ENCODE results near the gene ARF4.
A peak's percentile ranks its signal among the peaks of the same experiment; 100 is the strongest.
"Not testable (repeated sequence)": the region's sequence is repeated elsewhere in the genome, so short reads cannot be mapped to it uniquely, and the experiment has no call there.

ARF4 gene

GRCh38 chr3:57597127-57597923, at the start of gene ARF4:
ARF4 (minus strand) TSS chr3:57597344; CDS start chr3:57597140, 204 bp downstream.
- DNase-seq = peak; percentile 98

DNA sequence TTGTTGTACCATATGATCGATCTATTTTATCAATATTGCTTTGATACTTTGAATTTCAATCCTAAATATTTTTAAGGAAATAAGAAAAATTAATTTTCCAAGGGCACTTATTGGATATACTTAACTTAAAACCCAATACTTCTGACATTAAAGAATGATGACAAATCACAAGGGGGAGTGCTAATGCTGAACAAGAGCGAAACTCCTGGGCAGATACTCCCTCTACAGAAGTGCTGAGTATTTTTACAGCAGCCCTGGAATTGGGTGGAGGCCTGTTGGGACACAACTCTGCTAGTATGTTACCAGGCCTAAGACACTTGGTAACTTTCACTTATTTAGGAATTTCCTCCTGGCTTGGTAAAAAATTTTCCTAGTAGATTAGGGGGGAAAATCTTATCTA, 49.6 kb upstream of the ARF4 start:
- no peak for DNase-seq

- no peak for DNase-seq
These were observed 47.6 kb upstream of the ARF4 start for GRCh38 chr3:57644740-57645139.

- no peak for DNase-seq
These were observed 40.2 kb upstream of the ARF4 start for GRCh38 chr3:57637391-57637790.

DNA sequence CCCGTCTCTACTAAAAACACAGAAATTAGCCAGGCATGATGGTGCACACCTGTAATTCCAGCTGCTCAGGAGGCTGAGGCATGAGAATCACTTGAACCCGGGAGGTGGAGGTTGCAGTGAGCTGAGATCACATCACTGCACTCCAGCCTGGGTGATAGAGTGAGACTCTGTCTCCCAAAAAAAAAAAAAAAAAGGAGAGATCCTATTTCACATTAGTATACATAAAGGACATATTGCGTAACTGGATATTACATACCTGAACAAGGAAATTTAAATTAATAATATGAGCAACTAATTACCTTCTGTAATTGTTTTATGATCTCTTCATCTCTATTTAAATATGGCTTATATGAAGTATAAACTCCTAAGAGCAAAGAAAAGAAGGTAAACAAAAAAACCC, 37.1 kb upstream of the ARF4 start:
- DNase-seq = not testable (repeated sequence)

DNA sequence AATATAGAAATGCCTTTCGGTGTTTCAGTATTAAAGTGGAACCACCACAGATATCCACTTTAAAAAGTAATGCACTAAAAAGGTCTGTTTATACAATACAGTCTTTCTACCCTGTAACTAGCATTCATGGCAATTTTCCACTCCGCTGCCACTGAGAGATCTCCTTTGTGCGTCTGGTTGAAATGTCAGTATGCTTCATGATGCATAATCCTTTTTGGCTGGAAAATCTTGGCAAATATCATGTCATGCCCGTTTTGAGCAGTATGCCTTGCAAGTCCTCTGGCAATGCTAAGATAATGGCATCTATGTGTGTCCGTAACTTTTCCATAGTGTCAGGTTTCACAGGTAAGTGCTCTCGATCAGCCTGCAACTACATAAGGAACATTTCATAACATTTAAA, 30.8 kb upstream of the ARF4 start:
- DNase-seq = no peak

DNA sequence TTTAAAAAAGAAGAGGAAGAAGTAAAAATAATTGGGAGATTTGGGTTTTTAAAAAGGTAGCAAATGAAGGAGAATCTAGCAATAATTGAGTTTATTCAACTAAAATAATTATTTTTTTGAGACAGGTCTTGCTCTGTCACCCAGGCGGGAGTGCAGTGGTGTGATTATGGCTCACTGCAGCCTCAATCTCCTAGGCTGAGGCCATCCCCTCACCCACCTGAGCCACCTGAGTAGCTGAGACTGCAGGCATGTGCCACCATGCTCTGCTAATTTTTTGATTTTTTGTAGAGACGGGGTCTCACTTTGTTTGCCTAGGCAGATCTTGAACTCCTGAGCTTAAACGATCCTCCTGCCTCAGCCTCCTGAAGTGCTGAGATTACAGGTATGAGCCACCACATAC, 27.7 kb upstream of the ARF4 start:
- DNase-seq = no peak

GRCh38 chr3:57622362-57622761, 25.2 kb upstream of the ARF4 start:
- no peak for DNase-seq

GRCh38 chr3:57617739-57618138, 20.6 kb upstream of the ARF4 start:
- no peak for DNase-seq

DNA sequence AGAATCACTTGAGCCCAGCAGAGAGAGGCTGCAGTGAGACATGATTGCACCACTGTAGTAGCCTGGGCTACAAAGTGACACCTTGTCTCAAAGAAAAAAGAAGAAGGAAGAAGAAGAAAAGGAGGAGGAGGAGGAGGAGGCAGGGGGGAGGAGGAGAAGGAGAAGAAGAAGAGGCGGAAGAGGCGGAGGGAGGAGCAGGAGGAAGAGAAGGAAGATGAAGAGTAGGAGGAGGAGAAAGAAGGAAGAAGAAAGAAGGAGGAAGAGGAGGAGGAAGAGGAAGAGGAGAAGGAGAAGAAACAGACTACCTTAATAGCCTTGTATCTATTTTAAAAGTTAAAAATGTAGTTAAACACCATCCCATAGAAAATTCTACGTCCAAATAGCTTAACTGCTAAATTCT, 19.1 kb upstream of the ARF4 start:
- no peak for DNase-seq

- not testable (repeated sequence) for DNase-seq
These were observed 14.7 kb upstream of the ARF4 start for GRCh38 chr3:57611870-57612269.

- DNase-seq = no peak
These were observed 8.5 kb upstream of the ARF4 start for GRCh38 chr3:57605683-57606082.

GRCh38 chr3:57604971-57605370, 7.8 kb upstream of the ARF4 start:
- no peak for DNase-seq

DNA sequence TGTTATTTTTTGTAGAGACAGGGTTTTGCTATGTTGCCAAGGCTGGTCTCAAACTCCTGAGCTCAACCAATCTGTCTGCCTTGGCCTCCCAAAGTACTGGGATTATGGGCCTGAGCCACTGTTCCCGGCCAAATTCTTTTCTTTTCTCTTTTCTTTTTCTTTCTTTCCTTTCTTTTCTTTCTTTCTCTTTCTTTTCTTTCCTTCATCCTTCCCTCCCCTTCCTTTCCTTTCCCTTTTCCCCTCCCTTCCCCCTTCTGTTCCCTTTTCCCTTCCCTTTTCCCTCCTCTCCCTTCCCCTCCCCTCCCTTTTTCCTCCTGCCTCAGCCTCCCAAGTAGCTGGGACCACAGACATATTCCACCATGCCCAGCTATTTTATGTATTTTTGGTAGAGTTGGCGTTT, 3.1 kb upstream of the ARF4 start:
- no peak for DNase-seq

DNA sequence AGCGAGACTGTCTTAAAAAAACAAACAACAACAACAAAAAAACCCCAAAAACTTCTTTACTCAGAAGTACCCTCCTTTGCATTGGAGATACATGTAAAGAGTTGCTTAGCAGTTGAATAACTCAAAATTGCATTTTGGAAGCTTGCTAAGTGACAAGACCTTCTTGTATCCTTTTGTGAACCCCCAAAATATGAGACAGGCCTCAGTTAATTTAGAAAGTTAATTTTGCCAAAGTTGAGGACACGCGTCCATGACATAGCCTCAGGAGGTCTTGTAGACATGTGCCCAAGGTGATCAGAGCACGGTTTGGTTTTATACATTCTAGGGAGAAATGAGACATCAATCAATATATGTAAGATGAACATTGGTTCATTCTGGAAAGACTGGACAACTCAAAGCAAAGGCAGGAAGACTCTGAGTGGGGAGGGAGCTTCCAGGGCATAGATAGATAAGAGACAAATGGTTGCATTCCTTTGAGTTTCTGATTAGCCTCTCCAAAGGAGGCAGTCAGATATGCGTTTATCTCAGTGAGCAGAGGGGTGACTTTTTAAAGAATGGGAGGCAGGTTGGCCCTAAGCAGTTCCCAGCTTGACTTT, 1.7 kb upstream of the ARF4 start:
- DNase-seq = no peak

- DNase-seq = peak; percentile 75
These were observed 533 bp downstream of the ARF4 start for GRCh38 chr3:57596495-57597126.

DNA sequence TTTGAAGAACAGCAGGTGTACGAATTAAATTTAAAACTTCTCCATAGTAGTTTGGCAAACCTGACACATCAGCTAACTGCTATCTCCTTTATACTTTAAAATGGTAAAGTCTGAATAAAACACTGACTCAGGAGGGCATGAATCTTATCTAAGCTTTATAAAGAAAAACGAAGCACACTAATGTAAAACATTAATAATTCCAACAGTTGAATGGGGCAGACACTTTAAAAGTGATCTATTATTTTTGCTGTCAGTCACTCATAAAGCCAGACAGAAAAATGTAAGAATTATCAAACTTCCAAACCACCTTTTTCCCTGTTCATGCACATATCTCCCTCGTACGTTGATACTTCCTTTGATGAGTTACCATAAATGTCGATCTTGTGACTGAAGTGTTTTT, 2.6 kb downstream of the ARF4 start:
- no peak for DNase-seq

DNA sequence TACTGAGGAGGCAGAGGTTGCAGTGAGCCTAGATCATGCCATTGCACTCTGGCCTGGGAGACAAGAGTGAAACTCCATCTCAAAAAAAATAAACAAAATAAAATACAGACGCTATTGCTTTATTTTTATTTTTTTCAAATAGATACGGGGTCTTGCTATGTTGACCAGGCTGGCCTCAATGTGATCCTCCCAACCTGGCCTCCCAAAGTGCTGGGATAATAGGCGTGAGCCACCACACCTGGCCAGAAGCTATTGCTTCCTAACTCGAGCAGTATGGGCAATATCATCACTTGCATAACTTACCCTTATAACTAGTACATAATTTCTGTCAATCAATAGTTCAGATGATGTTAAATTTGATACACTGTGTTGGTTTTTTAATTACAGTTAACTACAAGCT, 3.0 kb downstream of the ARF4 start:
- DNase-seq = no peak

DNA sequence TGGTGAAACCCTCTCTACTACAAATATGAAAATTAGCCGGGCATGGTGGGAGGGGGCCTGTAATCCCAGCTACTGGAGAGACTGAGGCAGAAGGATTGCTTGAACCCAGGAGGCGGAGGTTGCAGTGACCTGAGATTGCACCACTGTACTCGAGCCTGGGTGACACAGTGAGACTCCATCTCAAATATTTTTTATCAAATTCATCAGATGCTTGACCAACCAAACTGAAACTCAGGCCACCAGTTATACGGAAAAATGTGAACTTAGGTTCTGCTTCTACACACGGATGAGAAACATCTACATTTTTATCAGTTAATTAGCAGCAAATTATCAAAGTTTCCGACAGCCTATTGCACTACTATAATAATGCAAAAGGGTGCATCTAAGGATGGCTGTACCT, 4.8 kb downstream of the ARF4 start:
- DNase-seq = no peak

DNA sequence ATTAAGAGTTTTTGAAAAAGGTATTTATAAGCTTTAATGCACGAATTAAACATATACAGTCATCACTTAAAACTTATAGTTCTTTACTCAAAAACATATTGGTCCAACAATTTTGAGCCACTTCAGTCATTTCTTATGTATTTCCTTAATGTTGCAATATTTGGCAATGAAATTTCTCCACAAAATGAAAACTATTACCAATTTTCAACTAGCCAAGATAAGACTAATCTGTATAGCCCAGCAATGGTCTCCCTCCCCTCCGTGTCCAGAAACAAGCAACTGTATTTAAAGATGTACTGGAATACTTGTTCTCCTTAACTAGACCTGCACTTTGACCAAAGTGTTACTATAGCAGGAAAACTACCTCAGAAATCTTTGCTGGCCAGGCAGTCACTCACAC, 9.2 kb downstream of the ARF4 start:
- no peak for DNase-seq

DNA sequence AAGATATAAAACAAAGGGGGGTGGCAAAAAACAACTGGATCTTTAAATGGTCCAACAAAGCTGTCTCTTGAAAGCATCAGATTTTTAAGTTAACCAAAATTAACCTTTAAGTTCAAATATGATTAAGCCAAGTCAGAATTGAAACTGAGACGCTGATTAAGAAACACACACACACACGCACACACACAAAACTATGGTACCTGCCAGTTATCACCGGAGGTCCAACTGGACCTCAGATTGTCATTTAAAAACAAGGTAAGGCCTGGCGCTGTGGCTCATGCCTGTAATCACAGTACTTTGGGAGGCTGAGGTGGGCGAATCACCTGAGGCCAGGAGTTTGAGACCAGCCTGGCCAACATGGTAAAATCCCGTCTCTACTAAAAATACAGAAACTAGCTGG, 10.4 kb downstream of the ARF4 start:
- peak; percentile 14 for DNase-seq

- no peak for DNase-seq
These were observed 13.6 kb downstream of the ARF4 start for GRCh38 chr3:57583544-57583943.

- DNase-seq = no peak
These were observed 14.5 kb downstream of the ARF4 start for GRCh38 chr3:57582474-57583168.

DNA sequence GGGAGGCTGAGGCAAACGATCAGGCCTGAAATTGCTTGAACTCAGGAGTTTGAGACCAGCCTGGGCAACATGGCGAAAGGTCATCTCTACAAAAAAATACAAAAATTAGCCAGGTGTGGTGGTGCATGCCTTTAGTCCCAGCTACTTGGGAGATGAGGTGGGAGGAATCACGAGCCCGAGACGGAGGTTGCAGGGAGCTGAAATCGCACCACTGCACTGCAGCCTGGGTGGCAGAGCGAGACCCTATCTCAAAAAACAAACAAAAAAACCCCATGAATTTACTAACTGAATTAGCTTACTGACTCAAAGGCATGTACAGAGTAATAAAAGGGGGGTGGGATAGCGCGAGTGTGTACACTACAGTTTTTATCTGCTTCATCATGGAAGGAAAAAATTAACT, 19.3 kb downstream of the ARF4 start:
- DNase-seq = no peak

Measured in stimulated activated CD4-positive, alpha-beta T cell treated with anti-CD3 and anti-CD28 coated beads, Interleukin-15, amount 100 ng/mL, for 24 hours (primary cell).